ENCODE measurements around the gene RAI14. TPM values are rescaled to one million over a fixed set of nuclear protein-coding genes. Genes with fewer than 3 reads are reported as not detected.

RAI14 gene
- total and polyA plus RNA-seq, 2 donors (not counting 3 experiments of a cell fraction or from before 2014, with no cell fraction given), result 114 to 369 TPM

GRCh38 chr5:34868791-34869190, 212.7 kb downstream of the RAI14 start:
- no peak for FAIRE-seq
- Histone ChIP-seq H3K9me1 (replicated peaks; ENCODE audit: control insufficient read depth, extremely low read depth, insufficient read depth, low read length) (no peaks in the 10 kb centered on the region), H3K79me2 (ENCODE audit: control insufficient read depth, insufficient read depth, low read length) (no peaks in the 10 kb centered on the region), H3K27ac (ENCODE audit: insufficient read depth, low read depth, low read length) (no peak overlapping the region), H3K9ac (replicated peaks; ENCODE audit: extremely low read depth, insufficient read depth, low read length) (no peak overlapping the region), H2AFZ (ENCODE audit: low read depth, low read length) (no peak overlapping the region), H3K27me3 (ENCODE audit: control insufficient read depth in 2 of 2, insufficient read depth in 2 of 2, low read length in 2 of 2) (no peaks in the 10 kb centered on the region), H3K9me3 (replicated peaks; ENCODE audit: control insufficient read depth, insufficient read depth, low read length) (no peaks in the 10 kb centered on the region), H3K4me1 (ENCODE audit: control insufficient read depth, extremely low read depth, insufficient read depth, low read length) (peaks cover 8% of the 10 kb centered on the region), H3K36me3 (ENCODE audit: control insufficient read depth in 2 of 2, extremely low read depth in 1 of 2, insufficient read depth in 2 of 2, low read length in 2 of 2) (no peaks in the 10 kb centered on the region), H3K4me3 (replicated peaks in 1 of 3; ENCODE audit: insufficient read depth in 1 of 3, low read depth in 1 of 3, low read length in 3 of 3) (no peak overlapping the region), H4K20me1 (replicated peaks; ENCODE audit: control insufficient read depth, extremely low read depth, insufficient read depth, low read length) (no peaks in the 10 kb centered on the region), H3K4me2 (ENCODE audit: insufficient read depth, low read length) (no peak overlapping the region)
- ChIA-PET POLR2A (no interaction called here), CTCF (interaction anchor here (0.9 to 2.4 kb wide), 3 partner anchors 17 to 30 kb away, joined by 3 to 12 read pairs (median 4); no protein-coding TSS in a partner anchor)
- TF ChIP-seq POLR2AphosphoS5 (IDR thresholded peaks at IDR 0.05; ENCODE audit: insufficient read depth, low read depth, low read length) (no peak), MAX (IDR thresholded peaks at IDR 0.05; ENCODE audit: insufficient read depth, insufficient read length) (no peak), GATA2 (IDR thresholded peaks at IDR 0.05; ENCODE audit: insufficient read depth, insufficient read length, low read depth, low read length) (no peak)
- DNase-seq (ENCODE audit: low read depth, low spot score), result no peak
- no TSS peak for BruUV-seq (replicated peaks)
- intact Hi-C loops (cut with micrococcal nuclease), result no loop called here
- dilution Hi-C loops (cut with MboI; ENCODE audit: extremely low pct_ligation_motif_present, low sequenced_read_pairs), result no loop called here

- dilution Hi-C loops (cut with MboI; ENCODE audit: extremely low pct_ligation_motif_present, low sequenced_read_pairs) (no loop called here), intact Hi-C loops (cut with micrococcal nuclease) (no loop called here)
- DNase-seq (ENCODE audit: low read depth, low spot score), result no peak
- CTCF ChIA-PET, result interaction anchor here (0.9 to 2.4 kb wide), 4 partner anchors 17 to 29 kb away, joined by 3 to 12 read pairs (median 4); no protein-coding TSS in a partner anchor
- Histone ChIP-seq H3K4me2 (ENCODE audit: insufficient read depth, low read length) (no peak overlapping the region), H3K27ac (ENCODE audit: insufficient read depth, low read depth, low read length) (no peak overlapping the region), H3K9ac (replicated peaks; ENCODE audit: extremely low read depth, insufficient read depth, low read length) (no peak overlapping the region), H3K9me1 (replicated peaks; ENCODE audit: control insufficient read depth, extremely low read depth, insufficient read depth, low read length) (no peaks in the 10 kb centered on the region), H3K9me3 (replicated peaks; ENCODE audit: control insufficient read depth, insufficient read depth, low read length) (no peaks in the 10 kb centered on the region), H3K36me3 (ENCODE audit: control insufficient read depth in 2 of 2, extremely low read depth in 1 of 2, insufficient read depth in 2 of 2, low read length in 2 of 2) (no peaks in the 10 kb centered on the region), H4K20me1 (replicated peaks; ENCODE audit: control insufficient read depth, extremely low read depth, insufficient read depth, low read length) (no peaks in the 10 kb centered on the region), H3K4me1 (ENCODE audit: control insufficient read depth, extremely low read depth, insufficient read depth, low read length) (peaks cover 3% of the 10 kb centered on the region), H3K4me3 (replicated peaks in 1 of 3; ENCODE audit: insufficient read depth in 1 of 3, low read depth in 1 of 3, low read length in 3 of 3) (no peak overlapping the region), H2AFZ (ENCODE audit: low read depth, low read length) (no peak overlapping the region), H3K79me2 (ENCODE audit: control insufficient read depth, insufficient read depth, low read length) (no peaks in the 10 kb centered on the region), H3K27me3 (ENCODE audit: control insufficient read depth in 2 of 2, insufficient read depth in 2 of 2, low read length in 2 of 2) (no peaks in the 10 kb centered on the region)
- POLR2A ChIA-PET, result no interaction called here
- no peak for FAIRE-seq
- no peak for TF ChIP-seq MYC (IDR thresholded peaks at IDR 0.05; ENCODE audit: low read depth, low read length)
- TF ChIP-seq FOS (IDR thresholded peaks at IDR 0.05; ENCODE audit: borderline replicate concordance, insufficient read depth, low read length), result no peak
- TF ChIP-seq EZH2 (IDR thresholded peaks at IDR 0.05; ENCODE audit: borderline replicate concordance, low read depth, low read length, severe bottlenecking), result no peak
- no peak for TF ChIP-seq POLR2A (IDR thresholded peaks at IDR 0.05; ENCODE audit: low read depth, low read length)
- no peak for TF ChIP-seq GATA2 (IDR thresholded peaks at IDR 0.05; ENCODE audit: insufficient read depth, insufficient read length, low read depth, low read length)
- TF ChIP-seq JUN (IDR thresholded peaks at IDR 0.05; ENCODE audit: borderline replicate concordance, insufficient read depth, insufficient read length, low read depth), result no peak
- TF ChIP-seq POLR2AphosphoS5 (IDR thresholded peaks at IDR 0.05; ENCODE audit: insufficient read depth, low read depth, low read length), result no peak
- TF ChIP-seq, protein P1, sequence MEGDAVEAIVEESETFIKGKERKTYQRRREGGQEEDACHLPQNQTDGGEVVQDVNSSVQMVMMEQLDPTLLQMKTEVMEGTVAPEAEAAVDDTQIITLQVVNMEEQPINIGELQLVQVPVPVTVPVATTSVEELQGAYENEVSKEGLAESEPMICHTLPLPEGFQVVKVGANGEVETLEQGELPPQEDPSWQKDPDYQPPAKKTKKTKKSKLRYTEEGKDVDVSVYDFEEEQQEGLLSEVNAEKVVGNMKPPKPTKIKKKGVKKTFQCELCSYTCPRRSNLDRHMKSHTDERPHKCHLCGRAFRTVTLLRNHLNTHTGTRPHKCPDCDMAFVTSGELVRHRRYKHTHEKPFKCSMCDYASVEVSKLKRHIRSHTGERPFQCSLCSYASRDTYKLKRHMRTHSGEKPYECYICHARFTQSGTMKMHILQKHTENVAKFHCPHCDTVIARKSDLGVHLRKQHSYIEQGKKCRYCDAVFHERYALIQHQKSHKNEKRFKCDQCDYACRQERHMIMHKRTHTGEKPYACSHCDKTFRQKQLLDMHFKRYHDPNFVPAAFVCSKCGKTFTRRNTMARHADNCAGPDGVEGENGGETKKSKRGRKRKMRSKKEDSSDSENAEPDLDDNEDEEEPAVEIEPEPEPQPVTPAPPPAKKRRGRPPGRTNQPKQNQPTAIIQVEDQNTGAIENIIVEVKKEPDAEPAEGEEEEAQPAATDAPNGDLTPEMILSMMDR (IDR thresholded peaks at IDR 0.05; ENCODE audit: extremely low read depth in 1 of 2, insufficient read depth in 1 of 2, low read depth in 1 of 2, low read length in 2 of 2), result no peak
- no peak for TF ChIP-seq MAX (IDR thresholded peaks at IDR 0.05; ENCODE audit: insufficient read depth, insufficient read length)
- BruUV-seq (replicated peaks), result no TSS peak
Measured at GRCh38 chr5:34869256-34869655, 213.1 kb downstream of the RAI14 start.

All from endothelial cell of umbilical vein (primary cell).